ENCODE results near the gene OTUD5.
A peak's percentile ranks its signal among the peaks of the same experiment; 100 is the strongest.

OTUD5 gene

DNA sequence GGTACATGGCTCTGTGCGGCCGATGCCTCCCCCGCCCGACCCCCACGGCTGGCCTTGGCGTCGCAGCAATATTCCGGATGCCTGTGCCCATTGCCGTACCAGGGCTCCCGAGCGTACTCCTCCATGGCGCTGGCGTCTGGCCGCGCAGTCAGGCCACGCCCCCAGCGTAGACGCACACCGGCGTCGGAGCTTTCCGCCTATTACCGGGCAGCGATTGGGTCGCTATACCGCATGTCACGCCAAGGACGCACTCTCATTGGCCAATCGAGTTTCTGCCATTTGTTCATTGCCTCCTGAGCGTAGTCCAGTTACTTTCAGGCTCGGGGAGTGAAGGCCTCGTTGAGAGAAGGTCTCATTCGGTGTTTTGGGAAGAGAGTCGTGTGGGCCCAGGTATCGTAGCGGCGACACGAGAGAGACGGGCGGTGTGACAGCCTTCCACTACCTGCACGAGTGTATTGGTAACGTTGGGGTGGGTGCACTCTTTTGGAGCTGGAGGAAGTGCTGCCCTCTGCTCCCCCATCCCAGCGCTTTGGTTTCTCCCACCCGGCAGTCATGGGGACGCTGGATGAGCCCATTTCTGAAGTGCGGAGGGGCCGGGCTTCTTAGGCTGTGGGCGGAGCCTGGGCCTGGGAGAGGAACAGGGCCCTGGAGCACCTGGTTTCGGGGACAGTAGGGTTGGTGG, 59.6 kb downstream of the OTUD5 start, which contains the start of the genes PQBP1 and TIMM17B (continued):
- TF ChIP-seq ZNF76 (tag by site-specific recombination; IDR thresholded peaks at IDR 0.05; ENCODE audit: borderline replicate concordance, low read depth), result peak; percentile 59
- no peak for TF ChIP-seq PRDM1 (tag by site-specific recombination; IDR thresholded peaks at IDR 0.05)
- TF ChIP-seq, protein P1, sequence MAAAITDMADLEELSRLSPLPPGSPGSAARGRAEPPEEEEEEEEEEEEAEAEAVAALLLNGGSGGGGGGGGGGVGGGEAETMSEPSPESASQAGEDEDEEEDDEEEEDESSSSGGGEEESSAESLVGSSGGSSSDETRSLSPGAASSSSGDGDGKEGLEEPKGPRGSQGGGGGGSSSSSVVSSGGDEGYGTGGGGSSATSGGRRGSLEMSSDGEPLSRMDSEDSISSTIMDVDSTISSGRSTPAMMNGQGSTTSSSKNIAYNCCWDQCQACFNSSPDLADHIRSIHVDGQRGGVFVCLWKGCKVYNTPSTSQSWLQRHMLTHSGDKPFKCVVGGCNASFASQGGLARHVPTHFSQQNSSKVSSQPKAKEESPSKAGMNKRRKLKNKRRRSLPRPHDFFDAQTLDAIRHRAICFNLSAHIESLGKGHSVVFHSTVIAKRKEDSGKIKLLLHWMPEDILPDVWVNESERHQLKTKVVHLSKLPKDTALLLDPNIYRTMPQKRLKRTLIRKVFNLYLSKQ (tag by site-specific recombination; IDR thresholded peaks at IDR 0.05; ENCODE audit: borderline replicate concordance), result no peak
- TF ChIP-seq ZNF664 (tag by site-specific recombination; IDR thresholded peaks at IDR 0.05), result peak; percentile 5; the same call in 1 of the 2 replicates
- TF ChIP-seq ZNF140 (tag by site-specific recombination; IDR thresholded peaks at IDR 0.05), result peak; percentile 51; the same call in 1 of the 2 replicates
- peak; percentile 92 for TF ChIP-seq TRIM28 (IDR thresholded peaks at IDR 0.05; ENCODE audit: borderline replicate concordance, low read length)
- 0 out of 2 replicates have a peak, but pooled peaks have one; percentile 10 for TF ChIP-seq ZNF623 (tag by site-specific recombination; IDR thresholded peaks at IDR 0.05)
- TF ChIP-seq ZNF23 (tag by site-specific recombination; IDR thresholded peaks at IDR 0.05; ENCODE audit: borderline replicate concordance), result no peak
- 0 out of 2 replicates have a peak, but pooled peaks have one; percentile 8 for TF ChIP-seq ZNF146 (tag by site-specific recombination; IDR thresholded peaks at IDR 0.05)
- TF ChIP-seq ZFP3 (tag by site-specific recombination; IDR thresholded peaks at IDR 0.05; ENCODE audit: low read depth), result no peak
- TF ChIP-seq, protein P2, sequence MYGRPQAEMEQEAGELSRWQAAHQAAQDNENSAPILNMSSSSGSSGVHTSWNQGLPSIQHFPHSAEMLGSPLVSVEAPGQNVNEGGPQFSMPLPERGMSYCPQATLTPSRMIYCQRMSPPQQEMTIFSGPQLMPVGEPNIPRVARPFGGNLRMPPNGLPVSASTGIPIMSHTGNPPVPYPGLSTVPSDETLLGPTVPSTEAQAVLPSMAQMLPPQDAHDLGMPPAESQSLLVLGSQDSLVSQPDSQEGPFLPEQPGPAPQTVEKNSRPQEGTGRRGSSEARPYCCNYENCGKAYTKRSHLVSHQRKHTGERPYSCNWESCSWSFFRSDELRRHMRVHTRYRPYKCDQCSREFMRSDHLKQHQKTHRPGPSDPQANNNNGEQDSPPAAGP (tag by site-specific recombination; IDR thresholded peaks at IDR 0.05), result peak; percentile 41; the same call in 1 of the 2 replicates
- no peak for TF ChIP-seq ZNF837 (tag by site-specific recombination; IDR thresholded peaks at IDR 0.05)
- no peak for TF ChIP-seq ZNF184 (tag by site-specific recombination; IDR thresholded peaks at IDR 0.05)
- TF ChIP-seq GLIS2 (tag by site-specific recombination; IDR thresholded peaks at IDR 0.05), result peak; percentile 80
- TF ChIP-seq YY2 (tag by site-specific recombination; IDR thresholded peaks at IDR 0.05), result peak; percentile 68
- no peak for TF ChIP-seq ZNF549 (tag by site-specific recombination; IDR thresholded peaks at IDR 0.05)
- TF ChIP-seq, protein P3, sequence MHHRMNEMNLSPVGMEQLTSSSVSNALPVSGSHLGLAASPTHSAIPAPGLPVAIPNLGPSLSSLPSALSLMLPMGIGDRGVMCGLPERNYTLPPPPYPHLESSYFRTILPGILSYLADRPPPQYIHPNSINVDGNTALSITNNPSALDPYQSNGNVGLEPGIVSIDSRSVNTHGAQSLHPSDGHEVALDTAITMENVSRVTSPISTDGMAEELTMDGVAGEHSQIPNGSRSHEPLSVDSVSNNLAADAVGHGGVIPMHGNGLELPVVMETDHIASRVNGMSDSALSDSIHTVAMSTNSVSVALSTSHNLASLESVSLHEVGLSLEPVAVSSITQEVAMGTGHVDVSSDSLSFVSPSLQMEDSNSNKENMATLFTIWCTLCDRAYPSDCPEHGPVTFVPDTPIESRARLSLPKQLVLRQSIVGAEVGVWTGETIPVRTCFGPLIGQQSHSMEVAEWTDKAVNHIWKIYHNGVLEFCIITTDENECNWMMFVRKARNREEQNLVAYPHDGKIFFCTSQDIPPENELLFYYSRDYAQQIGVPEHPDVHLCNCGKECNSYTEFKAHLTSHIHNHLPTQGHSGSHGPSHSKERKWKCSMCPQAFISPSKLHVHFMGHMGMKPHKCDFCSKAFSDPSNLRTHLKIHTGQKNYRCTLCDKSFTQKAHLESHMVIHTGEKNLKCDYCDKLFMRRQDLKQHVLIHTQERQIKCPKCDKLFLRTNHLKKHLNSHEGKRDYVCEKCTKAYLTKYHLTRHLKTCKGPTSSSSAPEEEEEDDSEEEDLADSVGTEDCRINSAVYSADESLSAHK (tag by site-specific recombination; IDR thresholded peaks at IDR 0.05), result peak; percentile 10; the same call in 1 of the 2 replicates
- TF ChIP-seq ZNF341 (tag by site-specific recombination; IDR thresholded peaks at IDR 0.05; ENCODE audit: low read depth), result peak; percentile 96
- 0 out of 2 replicates have a peak, but pooled peaks have one; percentile 55 for TF ChIP-seq ZBTB7A (tag by site-specific recombination; IDR thresholded peaks at IDR 0.05; ENCODE audit: low read depth)
- TF ChIP-seq, protein P4, sequence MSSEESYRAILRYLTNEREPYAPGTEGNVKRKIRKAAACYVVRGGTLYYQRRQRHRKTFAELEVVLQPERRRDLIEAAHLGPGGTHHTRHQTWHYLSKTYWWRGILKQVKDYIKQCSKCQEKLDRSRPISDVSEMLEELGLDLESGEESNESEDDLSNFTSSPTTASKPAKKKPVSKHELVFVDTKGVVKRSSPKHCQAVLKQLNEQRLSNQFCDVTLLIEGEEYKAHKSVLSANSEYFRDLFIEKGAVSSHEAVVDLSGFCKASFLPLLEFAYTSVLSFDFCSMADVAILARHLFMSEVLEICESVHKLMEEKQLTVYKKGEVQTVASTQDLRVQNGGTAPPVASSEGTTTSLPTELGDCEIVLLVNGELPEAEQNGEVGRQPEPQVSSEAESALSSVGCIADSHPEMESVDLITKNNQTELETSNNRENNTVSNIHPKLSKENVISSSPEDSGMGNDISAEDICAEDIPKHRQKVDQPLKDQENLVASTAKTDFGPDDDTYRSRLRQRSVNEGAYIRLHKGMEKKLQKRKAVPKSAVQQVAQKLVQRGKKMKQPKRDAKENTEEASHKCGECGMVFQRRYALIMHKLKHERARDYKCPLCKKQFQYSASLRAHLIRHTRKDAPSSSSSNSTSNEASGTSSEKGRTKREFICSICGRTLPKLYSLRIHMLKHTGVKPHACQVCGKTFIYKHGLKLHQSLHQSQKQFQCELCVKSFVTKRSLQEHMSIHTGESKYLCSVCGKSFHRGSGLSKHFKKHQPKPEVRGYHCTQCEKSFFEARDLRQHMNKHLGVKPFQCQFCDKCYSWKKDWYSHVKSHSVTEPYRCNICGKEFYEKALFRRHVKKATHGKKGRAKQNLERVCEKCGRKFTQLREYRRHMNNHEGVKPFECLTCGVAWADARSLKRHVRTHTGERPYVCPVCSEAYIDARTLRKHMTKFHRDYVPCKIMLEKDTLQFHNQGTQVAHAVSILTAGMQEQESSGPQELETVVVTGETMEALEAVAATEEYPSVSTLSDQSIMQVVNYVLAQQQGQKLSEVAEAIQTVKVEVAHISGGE (tag by site-specific recombination; conservative IDR thresholded peaks at IDR 0.05; ENCODE audit: low read depth), result 0 out of 2 replicates have a peak, but pooled peaks have one; percentile 19
- TF ChIP-seq SP7 (tag by site-specific recombination; IDR thresholded peaks at IDR 0.05), result peak; percentile 81
- TF ChIP-seq ZNF133 (tag by site-specific recombination; IDR thresholded peaks at IDR 0.05), result no peak
- peak; percentile 91 for TF ChIP-seq SP2 (tag by site-specific recombination; IDR thresholded peaks at IDR 0.05)
- peak; percentile 71; the same call in 1 of the 2 replicates for TF ChIP-seq ZNF394 (tag by site-specific recombination; IDR thresholded peaks at IDR 0.05; ENCODE audit: borderline replicate concordance)
- TF ChIP-seq ZNF791 (tag by site-specific recombination; IDR thresholded peaks at IDR 0.05), result no peak
- peak; percentile 1 for TF ChIP-seq GLIS1 (tag by site-specific recombination; IDR thresholded peaks at IDR 0.05)
- TF ChIP-seq ZNF48 (tag by site-specific recombination; IDR thresholded peaks at IDR 0.05), result no peak
